Hematopoietic multipotent progenitor cell treated with erythropoietin and hydrocortisone succinate and interleukin-3 and kit ligand, for 17 days (in vitro differentiated cells): ENCODE data around the gene STING1.
"Not testable (repeated sequence)": the region's sequence is repeated elsewhere in the genome, so short reads cannot be mapped to it uniquely, and the experiment has no call there.

Source experiments
- DNase-seq: peaks from one replicate; pipeline ENCODE4 v3.0.0-alpha.2; 2015; ENCODE audit warnings: low spot score

Gene STING1

DNA sequence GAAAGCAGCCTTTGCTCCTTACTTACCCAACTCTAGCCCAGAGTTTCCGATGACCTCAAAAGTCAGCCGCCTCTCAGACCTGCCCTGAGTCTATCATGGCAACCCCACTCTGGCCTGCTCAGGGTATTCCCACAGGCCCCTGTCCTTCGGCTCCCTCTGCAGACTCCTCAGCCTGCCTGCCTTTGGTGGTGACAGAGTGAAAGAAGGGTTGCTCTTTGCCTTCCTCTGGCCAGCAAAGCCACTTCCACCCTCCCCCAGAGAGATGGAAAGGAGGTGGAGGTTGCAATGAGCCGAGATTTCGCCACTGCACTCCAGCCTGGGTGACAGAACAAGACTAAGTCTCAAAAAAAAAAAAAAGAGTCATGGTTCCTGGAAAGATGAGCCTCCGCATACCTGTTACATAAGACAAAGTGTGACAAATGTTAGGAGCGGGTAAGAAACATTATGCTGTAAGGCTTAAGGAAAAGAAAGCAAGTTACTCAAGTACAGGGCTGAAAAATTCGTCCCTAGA is 14.1 kb downstream of the STING1 start:
- DNase-seq = no peak

DNA sequence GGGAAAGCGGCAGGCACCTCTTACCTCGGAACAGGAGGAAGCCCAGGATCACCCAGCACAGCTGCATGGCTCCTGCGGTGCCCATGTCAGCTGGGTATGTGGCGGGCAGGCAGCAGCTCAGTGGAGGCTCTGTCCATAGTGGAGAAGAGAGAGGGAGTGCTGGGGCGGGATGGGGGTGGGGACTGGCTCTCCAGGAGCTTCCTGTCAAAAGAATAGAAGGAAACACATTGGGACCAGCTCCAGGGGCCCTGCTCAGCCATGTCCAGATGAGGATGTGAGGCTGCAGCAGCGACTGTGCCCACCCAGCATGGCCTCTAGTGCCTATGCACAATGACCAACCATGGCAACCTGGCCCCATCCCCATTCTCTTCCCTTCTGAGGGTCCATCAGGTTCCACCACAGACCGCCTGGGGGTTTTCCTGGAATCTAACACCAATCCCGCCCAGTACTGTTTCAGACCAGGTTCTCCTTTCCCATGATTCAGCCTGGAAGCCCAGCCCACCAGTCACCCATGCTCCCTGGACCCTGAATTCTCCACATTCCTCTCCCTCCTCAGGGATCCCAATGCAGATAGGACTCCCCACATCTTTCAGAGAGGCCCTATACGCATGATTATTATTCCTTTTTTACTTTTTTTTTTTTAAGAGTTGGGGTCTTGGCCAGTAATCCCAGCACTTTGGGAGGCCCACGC is 19.8 kb downstream of the STING1 start, which contains the start of gene ECSCR:
ECSCR (minus strand) TSS at position 158 of the 691 bp plus-strand sequence; CDS start at position 85, 73 bp downstream.
- DNase-seq = no peak

DNA sequence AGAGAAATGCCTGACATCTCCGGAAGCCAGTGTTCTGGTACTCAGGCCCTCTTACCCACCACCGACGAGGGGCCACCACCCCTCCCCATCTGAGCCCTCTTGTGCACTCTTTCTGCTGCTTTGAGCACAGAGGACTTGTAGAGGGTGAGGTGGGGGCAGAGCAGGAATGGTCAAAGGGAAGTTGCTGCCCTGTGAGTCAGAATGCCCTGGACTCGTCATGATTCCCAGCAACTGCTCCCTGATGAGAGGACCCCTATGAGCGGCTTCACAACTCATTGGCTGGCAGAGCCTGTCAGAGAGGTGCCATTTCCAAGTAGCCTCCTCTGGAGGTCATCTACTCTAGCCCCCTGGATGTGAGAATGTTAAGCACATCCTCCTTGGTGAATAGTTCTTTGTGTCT is 20.9 kb downstream of the STING1 start:
- DNase-seq = no peak

DNA sequence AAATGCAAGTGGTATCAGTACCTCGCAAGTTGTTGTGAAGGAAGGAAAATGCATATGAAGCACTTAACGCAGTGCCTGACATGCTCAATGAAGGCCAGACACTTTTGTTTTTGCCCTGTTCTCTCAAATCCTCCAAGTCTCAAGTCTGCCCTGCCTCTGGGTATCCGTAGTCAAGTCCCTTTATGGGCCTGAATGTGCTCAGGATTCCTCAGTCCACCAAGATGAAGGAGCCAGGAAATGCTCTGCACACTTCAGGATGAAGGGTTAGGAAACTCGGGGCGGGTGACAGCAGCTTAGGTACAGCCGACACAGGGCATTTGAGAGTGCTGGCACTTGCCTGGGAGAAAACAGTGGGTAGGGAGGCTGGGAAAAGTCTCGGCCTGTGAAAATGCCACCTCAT is 21.4 kb downstream of the STING1 start:
- no peak for DNase-seq

DNA sequence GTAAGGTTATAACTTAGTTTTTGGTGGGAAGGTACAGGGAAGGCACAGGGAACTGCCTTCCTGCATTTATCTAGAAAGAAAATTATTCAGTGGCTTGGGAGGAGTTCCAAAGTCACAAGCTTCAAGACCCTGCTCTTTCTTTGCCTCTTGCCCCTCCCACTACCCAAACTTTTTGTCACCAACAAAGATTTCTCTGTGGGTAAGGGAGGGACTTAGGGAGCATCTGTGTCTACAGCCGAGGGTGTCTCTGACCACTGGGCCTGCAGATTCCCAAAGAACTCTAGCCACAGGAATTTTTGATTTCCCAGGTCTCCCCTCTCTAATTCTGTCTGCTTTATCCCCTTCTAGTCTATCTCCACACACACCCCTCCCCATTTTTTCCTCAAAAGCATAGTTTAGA is 22.1 kb downstream of the STING1 start:
- no peak for DNase-seq

DNA sequence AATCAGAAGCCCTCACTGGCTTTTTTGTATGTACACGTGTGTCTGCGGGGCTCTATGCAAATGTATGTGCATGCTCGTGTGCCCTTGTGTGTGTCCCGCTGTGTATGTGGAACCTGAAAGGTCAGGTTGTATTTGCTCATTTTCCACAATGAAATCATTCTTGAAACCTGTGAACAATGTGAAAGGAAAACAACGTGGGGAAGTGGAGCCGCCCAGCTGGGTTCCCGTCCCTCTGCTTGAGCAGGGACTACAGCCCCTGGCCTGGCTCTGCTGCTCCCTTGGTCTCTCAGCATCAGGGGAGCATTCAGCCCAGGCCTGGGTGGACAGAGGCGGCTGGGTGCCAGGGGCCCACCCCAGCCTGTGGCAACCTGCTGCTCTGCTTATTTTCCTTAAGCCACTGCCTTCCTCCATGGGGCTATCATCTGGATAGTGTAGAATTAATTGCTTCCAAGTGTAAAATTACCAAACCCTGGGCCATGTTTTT is 23.1 kb downstream of the STING1 start:
- no peak for DNase-seq

- DNase-seq = no peak
Measured at GRCh38 chr5:139458580-139459407, 23.8 kb downstream of the STING1 start.

- DNase-seq = no peak
Measured at GRCh38 chr5:139457653-139458306, 24.8 kb downstream of the STING1 start.

GRCh38 chr5:139457241-139457640 is 25.3 kb downstream of the STING1 start:
- no peak for DNase-seq

DNA sequence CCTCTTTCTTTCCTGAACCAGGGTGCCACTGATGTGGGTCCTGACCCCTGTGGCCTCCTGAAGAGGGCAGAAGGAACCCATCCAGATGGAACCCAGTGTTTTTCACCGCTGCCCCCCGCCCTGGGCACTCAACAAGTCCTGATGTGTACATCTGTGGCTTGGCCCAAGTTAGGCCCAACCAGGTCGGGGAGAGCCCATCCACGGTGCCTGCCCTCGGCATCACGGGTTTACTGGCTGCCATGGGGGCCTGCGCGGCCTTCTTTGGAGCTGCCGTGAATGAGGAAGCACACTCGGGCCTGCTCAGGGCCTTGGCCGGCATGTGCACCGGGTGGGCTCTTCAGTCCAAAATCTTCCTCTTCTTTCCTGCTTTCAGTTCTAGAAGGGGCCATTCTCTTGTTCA is 25.8 kb downstream of the STING1 start:
- DNase-seq = no peak

GRCh38 chr5:139454568-139455290 is 27.8 kb downstream of the STING1 start:
- DNase-seq = no peak

DNA sequence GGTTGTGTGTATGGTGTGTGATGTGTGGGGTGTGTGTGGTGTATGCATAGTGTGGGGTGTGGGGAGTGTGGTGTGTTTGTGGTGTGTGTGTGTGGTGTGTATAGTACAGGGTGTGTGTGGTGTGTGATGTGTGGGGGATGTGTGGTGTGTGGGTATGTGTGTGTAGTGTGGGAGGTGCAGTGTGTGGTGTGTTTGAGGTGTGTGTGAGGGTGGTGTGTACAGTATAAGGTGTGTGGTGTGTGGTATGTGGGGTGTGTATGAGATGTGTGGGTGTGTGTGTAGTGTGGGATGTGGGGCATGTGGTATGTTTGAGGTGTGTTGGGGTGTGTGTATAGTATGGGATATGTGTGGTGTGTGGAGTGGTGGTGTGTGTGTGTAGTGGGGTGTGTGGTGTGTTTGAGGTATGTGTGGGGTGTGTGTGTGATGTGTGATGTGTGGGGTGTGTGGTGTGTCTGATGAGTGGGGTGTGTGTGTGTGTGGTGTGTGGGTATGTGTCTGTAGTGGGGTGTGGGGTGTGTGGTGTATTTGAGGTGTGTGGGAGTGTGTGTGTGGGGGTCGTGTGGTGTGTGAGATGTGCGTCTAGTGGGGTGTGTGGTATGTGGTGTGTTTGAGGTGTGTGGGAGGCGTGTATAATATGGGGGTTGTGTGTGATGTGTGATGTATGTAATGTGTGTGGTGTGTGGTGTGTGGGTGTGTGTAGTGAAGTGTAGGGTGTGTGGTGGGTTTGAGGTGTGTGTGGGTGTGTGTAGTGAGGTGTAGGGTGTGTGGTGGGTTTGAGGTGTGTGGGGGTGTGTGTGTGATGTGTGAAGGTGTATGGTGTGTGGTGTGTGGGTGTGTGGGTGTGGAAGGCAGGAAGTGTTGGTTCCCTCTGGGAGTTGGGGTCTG is 28.6 kb downstream of the STING1 start:
- no peak for DNase-seq

DNA sequence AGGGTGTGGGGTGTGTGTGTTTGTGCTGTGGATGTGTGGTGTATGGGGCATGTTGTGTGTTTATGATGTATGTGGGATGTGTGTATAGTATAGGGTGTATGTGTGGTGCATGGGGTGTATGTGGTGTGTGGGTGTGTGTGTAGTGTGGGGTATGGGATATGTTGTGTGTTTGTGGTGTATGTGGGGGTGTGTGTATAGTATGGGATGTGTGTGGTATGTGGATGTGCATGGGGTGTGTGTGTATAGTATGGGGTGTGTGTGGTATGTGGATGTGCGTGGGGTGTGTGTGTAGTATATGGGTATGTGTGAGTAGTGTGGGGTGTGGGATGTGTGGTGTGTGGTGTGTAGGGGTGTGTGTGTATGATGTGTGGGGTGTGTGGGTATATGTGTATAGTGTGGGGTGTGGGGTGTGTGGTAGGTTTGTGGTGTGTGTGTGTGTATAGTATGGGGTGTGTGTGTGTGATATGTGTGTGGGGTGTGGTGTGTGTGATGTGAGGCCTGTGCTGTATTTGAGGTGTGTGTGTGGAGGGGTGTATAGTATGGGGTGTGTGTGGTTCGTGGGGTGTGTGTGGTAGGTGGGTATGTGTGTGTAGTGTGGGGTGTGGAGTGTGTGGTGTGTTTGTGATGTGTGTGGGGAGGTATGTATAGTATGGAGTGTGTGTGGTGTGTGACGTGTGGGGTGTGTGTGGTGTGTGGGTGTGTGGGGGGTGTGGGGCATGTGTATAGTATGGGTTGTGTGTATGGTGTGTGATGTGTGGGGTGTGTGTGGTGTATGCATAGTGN is 30.5 kb downstream of the STING1 start:
- no peak for DNase-seq

DNA sequence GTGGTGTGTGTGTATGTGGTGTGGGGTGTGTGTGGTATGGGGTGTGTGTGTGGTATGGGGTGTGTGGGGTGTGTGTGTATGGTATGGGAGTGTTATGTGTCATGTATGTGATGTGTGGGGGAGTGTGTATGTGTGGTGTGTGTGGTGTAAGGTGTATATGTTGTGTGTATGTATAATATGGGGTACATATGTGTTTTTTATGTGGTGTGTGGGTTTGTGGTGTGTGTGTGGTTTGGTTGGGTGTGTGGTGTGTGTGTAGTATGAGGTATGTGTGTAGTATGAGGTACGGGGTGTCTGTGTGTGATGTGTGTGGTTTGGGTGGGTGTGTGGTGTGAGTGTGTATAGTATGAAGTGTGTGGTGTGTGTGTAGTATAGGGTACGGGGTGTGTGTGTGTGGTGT is 31.4 kb downstream of the STING1 start:
- DNase-seq = no peak

- DNase-seq = no peak
Measured at GRCh38 chr5:139446956-139447779, 35.4 kb downstream of the STING1 start.

DNA sequence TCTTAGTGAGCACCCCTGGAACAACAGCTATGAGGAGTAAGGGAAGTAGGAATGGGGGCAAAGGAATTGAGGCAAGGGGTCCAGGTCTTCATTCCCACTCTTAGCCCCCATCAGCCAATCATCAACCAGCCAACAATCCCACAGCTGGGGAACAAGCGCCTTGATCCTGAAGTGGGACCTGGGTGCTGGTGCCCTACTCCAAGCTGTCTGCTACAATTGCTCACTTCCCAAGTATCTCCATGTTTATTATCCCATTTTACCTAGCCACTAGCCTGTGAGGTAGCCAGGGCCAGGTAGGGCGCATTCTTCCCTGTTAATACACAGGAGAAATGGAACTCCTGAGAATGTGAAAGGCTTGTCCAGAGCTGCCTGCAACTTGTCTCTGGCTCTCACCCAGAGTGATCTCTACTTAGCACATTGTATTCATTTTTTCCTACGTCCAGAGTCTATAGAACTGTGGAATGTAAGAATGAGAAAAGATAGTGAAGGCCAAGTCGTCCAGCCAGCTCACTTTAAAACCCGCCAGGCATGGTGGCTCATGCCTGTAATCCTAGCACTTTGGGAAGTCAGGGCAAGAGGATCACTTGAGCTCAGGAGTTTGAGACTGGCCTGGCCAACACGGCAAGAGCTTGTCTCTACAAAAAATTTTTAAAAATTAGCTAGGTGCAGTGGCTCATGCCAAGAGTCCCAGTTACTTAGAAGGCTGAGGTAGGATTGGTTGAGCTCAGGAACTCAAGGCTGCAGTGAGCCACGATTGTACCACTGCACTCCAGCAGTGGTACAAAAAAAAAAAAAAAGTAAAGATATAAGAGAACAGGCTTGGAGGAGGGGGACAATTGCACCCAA is 37.0 kb downstream of the STING1 start:
- no peak for DNase-seq

- DNase-seq = no peak
Measured at GRCh38 chr5:139443831-139444453, 38.6 kb downstream of the STING1 start.

- not testable (repeated sequence) for DNase-seq
Measured at GRCh38 chr5:139440416-139440815, 42.1 kb downstream of the STING1 start.
